Fibroblast of skin of abdomen (primary cell): ENCODE data around the gene NOX5.
A peak's percentile ranks its signal among the peaks of the same experiment; 100 is the strongest.
"Not testable (repeated sequence)": the region's sequence is repeated elsewhere in the genome, so short reads cannot be mapped to it uniquely, and the experiment has no call there.

Experiments used
- DNase-seq: peaks from one replicate; pipeline ENCODE4 v3.0.0-alpha.2; 2013

Gene NOX5

GRCh38 chr15:69058830-69059556, 44.5 kb downstream of the NOX5 start:
- peak; percentile 85 for DNase-seq

GRCh38 chr15:69059557-69059943, 45.1 kb downstream of the NOX5 start:
- DNase-seq: no peak

- DNase-seq: no peak
Observed at GRCh38 chr15:69060041-69060481, 45.6 kb downstream of the NOX5 start.

- DNase-seq: no peak
Observed at GRCh38 chr15:69060744-69061143, 46.2 kb downstream of the NOX5 start.

GRCh38 chr15:69061414-69061842, 46.9 kb downstream of the NOX5 start:
- no peak for DNase-seq

GRCh38 chr15:69064649-69065048, 50.2 kb downstream of the NOX5 start:
- no peak for DNase-seq

- DNase-seq: no peak
Observed at GRCh38 chr15:69066007-69066995, 51.8 kb downstream of the NOX5 start.

- DNase-seq: no peak
Observed at GRCh38 chr15:69067296-69067695, 52.8 kb downstream of the NOX5 start.

GRCh38 chr15:69068157-69068556, 53.7 kb downstream of the NOX5 start:
- DNase-seq: no peak

GRCh38 chr15:69069290-69069689, 54.8 kb downstream of the NOX5 start:
- not testable (repeated sequence) for DNase-seq

- DNase-seq: no peak
Observed at GRCh38 chr15:69069996-69070395, 55.5 kb downstream of the NOX5 start.

- no peak for DNase-seq
Observed at GRCh38 chr15:69070396-69070795, 55.9 kb downstream of the NOX5 start.

GRCh38 chr15:69071260-69071659, 56.8 kb downstream of the NOX5 start:
- no peak for DNase-seq

- no peak for DNase-seq
Observed at GRCh38 chr15:69072906-69073305, 58.4 kb downstream of the NOX5 start.

GRCh38 chr15:69074001-69074842, 59.7 kb downstream of the NOX5 start:
- peak; percentile 64 for DNase-seq

- no peak for DNase-seq
Observed at GRCh38 chr15:69074843-69075224, 60.3 kb downstream of the NOX5 start.

GRCh38 chr15:69075440-69075839, 60.9 kb downstream of the NOX5 start:
- no peak for DNase-seq

GRCh38 chr15:69076756-69077155, 62.3 kb downstream of the NOX5 start:
- no peak for DNase-seq

- DNase-seq: no peak
Observed at GRCh38 chr15:69078638-69079037, 64.1 kb downstream of the NOX5 start.

- DNase-seq: no peak
Observed at GRCh38 chr15:69080295-69081248, 66.1 kb downstream of the NOX5 start.

- DNase-seq: peak; percentile 65
Observed at GRCh38 chr15:69081310-69082004, 67.0 kb downstream of the NOX5 start.
